Measurements from ENCODE around the gene GUCY1A1.
A peak's percentile ranks its signal among the peaks of the same experiment; 100 is the strongest.

GUCY1A1 gene

GRCh38 chr4:155734951-155735350, 68.3 kb downstream of the GUCY1A1 start:
- Histone ChIP-seq H3K4ac (ENCODE audit: low read depth, low read length) (no peak overlapping the region), H3K79me1 (ENCODE audit: low read length) (no peaks in the 10 kb centered on the region), H3K4me1 (ENCODE audit: control insufficient read depth, low read depth, low read length) (no peaks in the 10 kb centered on the region), H3K27ac (ENCODE audit: low read depth, low read length) (no peak overlapping the region), H3K56ac (ENCODE audit: low read length) (no peak overlapping the region), H4K8ac (ENCODE audit: low read depth, low read length) (no peak overlapping the region), H2AK5ac (ENCODE audit: low read length) (no peak overlapping the region), H3K36me3 (ENCODE audit: control insufficient read depth, insufficient read depth, low read length) (no peaks in the 10 kb centered on the region), H2BK120ac (ENCODE audit: low read depth, low read length) (no peak overlapping the region), H3K4me3 (ENCODE audit: low read length) (no peak overlapping the region), H3K79me2 (ENCODE audit: control insufficient read depth, insufficient read depth, low read length) (no peaks in the 10 kb centered on the region), H3K23ac (ENCODE audit: low read length) (no peak overlapping the region), H3K9ac (ENCODE audit: low read length) (no peak overlapping the region), H3K27me3 (ENCODE audit: insufficient read depth, low read length, poor library complexity) (no peaks in the 10 kb centered on the region), H2BK15ac (replicated peaks; ENCODE audit: low read depth) (no peak overlapping the region), H2BK5ac (ENCODE audit: low read length) (no peak overlapping the region), H3K4me2 (ENCODE audit: low read length) (no peak overlapping the region), H4K5ac (ENCODE audit: low read length) (no peak overlapping the region), H3K18ac (ENCODE audit: low read length) (no peak overlapping the region)
- DNase-seq: no peak
- no CpG with 5 or more reads among the region's 1 CpG for WGBS (ENCODE audit: extremely low coverage, insufficient coverage, low lambda C conversion rate)

GRCh38 chr4:155735496-155735895, 68.8 kb downstream of the GUCY1A1 start:
- no peak for DNase-seq

GRCh38 chr4:155738548-155738947, 71.9 kb downstream of the GUCY1A1 start:
- Histone ChIP-seq H3K4ac (ENCODE audit: low read depth, low read length) (no peak overlapping the region), H3K27ac (ENCODE audit: low read depth, low read length) (no peak overlapping the region), H3K9ac (ENCODE audit: low read length) (no peak overlapping the region), H2BK120ac (ENCODE audit: low read depth, low read length) (no peak overlapping the region), H3K18ac (ENCODE audit: low read length) (no peak overlapping the region), H3K36me3 (ENCODE audit: control insufficient read depth, insufficient read depth, low read length) (no peaks in the 10 kb centered on the region), H3K23ac (ENCODE audit: low read length) (no peak overlapping the region), H2AK5ac (ENCODE audit: low read length) (no peak overlapping the region), H3K79me2 (ENCODE audit: control insufficient read depth, insufficient read depth, low read length) (no peaks in the 10 kb centered on the region), H4K8ac (ENCODE audit: low read depth, low read length) (no peak overlapping the region), H3K27me3 (ENCODE audit: insufficient read depth, low read length, poor library complexity) (no peaks in the 10 kb centered on the region), H3K4me1 (ENCODE audit: control insufficient read depth, low read depth, low read length) (no peaks in the 10 kb centered on the region), H3K4me2 (ENCODE audit: low read length) (no peak overlapping the region), H2BK5ac (ENCODE audit: low read length) (no peak overlapping the region), H3K56ac (ENCODE audit: low read length) (no peak overlapping the region), H3K4me3 (ENCODE audit: low read length) (no peak overlapping the region), H4K5ac (ENCODE audit: low read length) (no peak overlapping the region), H2BK15ac (replicated peaks; ENCODE audit: low read depth) (no peak overlapping the region), H3K79me1 (ENCODE audit: low read length) (no peaks in the 10 kb centered on the region)
- WGBS (ENCODE audit: extremely low coverage, insufficient coverage, low lambda C conversion rate): no CpG with 5 or more reads among the region's 2 CpGs
- no peak for DNase-seq

More at GRCh38 chr4:155735496-155735895, 68.8 kb downstream of the GUCY1A1 start:
- Histone ChIP-seq H2AK5ac (ENCODE audit: low read length) (no peak overlapping the region), H2BK120ac (ENCODE audit: low read depth, low read length) (no peak overlapping the region), H4K8ac (ENCODE audit: low read depth, low read length) (no peak overlapping the region), H3K23ac (ENCODE audit: low read length) (no peak overlapping the region), H3K79me2 (ENCODE audit: control insufficient read depth, insufficient read depth, low read length) (no peaks in the 10 kb centered on the region), H3K4me3 (ENCODE audit: low read length) (no peak overlapping the region), H3K4ac (ENCODE audit: low read depth, low read length) (no peak overlapping the region), H4K5ac (ENCODE audit: low read length) (no peak overlapping the region), H2BK5ac (ENCODE audit: low read length) (no peak overlapping the region), H3K27ac (ENCODE audit: low read depth, low read length) (no peak overlapping the region), H3K56ac (ENCODE audit: low read length) (no peak overlapping the region), H3K36me3 (ENCODE audit: control insufficient read depth, insufficient read depth, low read length) (no peaks in the 10 kb centered on the region), H3K4me1 (ENCODE audit: control insufficient read depth, low read depth, low read length) (no peaks in the 10 kb centered on the region), H3K27me3 (ENCODE audit: insufficient read depth, low read length, poor library complexity) (no peaks in the 10 kb centered on the region), H3K9ac (ENCODE audit: low read length) (no peak overlapping the region), H3K79me1 (ENCODE audit: low read length) (no peaks in the 10 kb centered on the region), H3K4me2 (ENCODE audit: low read length) (no peak overlapping the region), H2BK15ac (replicated peaks; ENCODE audit: low read depth) (no peak overlapping the region), H3K18ac (ENCODE audit: low read length) (no peak overlapping the region)

GRCh38 chr4:155741546-155741945, 74.9 kb downstream of the GUCY1A1 start:
- no peaks in the 10 kb centered on the region for H3K79me1 ChIP-seq (ENCODE audit: low read length)
- no peak overlapping the region for H3K4ac ChIP-seq (ENCODE audit: low read depth, low read length)
- H4K5ac ChIP-seq (ENCODE audit: low read length): no peak overlapping the region
- no peak overlapping the region for H3K9ac ChIP-seq (ENCODE audit: low read length)
- no peaks in the 10 kb centered on the region for H3K79me2 ChIP-seq (ENCODE audit: control insufficient read depth, insufficient read depth, low read length)
- H2BK5ac ChIP-seq (ENCODE audit: low read length): no peak overlapping the region
- no peak for DNase-seq
- H3K23ac ChIP-seq (ENCODE audit: low read length): no peak overlapping the region
- H3K4me1 ChIP-seq (ENCODE audit: control insufficient read depth, low read depth, low read length): no peaks in the 10 kb centered on the region
- no CpG with 5 or more reads among the region's 1 CpG for WGBS (ENCODE audit: extremely low coverage, insufficient coverage, low lambda C conversion rate)
- no peaks in the 10 kb centered on the region for H3K27me3 ChIP-seq (ENCODE audit: insufficient read depth, low read length, poor library complexity)
- no peak overlapping the region for H3K4me3 ChIP-seq (ENCODE audit: low read length)
- no peak overlapping the region for H3K18ac ChIP-seq (ENCODE audit: low read length)
- H2BK120ac ChIP-seq (ENCODE audit: low read depth, low read length): no peak overlapping the region
- H3K27ac ChIP-seq (ENCODE audit: low read depth, low read length): no peak overlapping the region
- no peak overlapping the region for H3K56ac ChIP-seq (ENCODE audit: low read length)
- no peak overlapping the region for H3K4me2 ChIP-seq (ENCODE audit: low read length)
- H2AK5ac ChIP-seq (ENCODE audit: low read length): no peak overlapping the region
- no peak overlapping the region for H2BK15ac ChIP-seq (replicated peaks; ENCODE audit: low read depth)
- H4K8ac ChIP-seq (ENCODE audit: low read depth, low read length): no peak overlapping the region
- no peaks in the 10 kb centered on the region for H3K36me3 ChIP-seq (ENCODE audit: control insufficient read depth, insufficient read depth, low read length)

GRCh38 chr4:155742310-155743015, 75.8 kb downstream of the GUCY1A1 start:
- H4K5ac ChIP-seq (ENCODE audit: low read length): no peak overlapping the region
- no peak overlapping the region for H2BK120ac ChIP-seq (ENCODE audit: low read depth, low read length)
- H3K18ac ChIP-seq (ENCODE audit: low read length): no peak overlapping the region
- no peak overlapping the region for H2AK5ac ChIP-seq (ENCODE audit: low read length)
- no peak overlapping the region for H2BK15ac ChIP-seq (replicated peaks; ENCODE audit: low read depth)
- H3K4me2 ChIP-seq (ENCODE audit: low read length): no peak overlapping the region
- no peaks in the 10 kb centered on the region for H3K27me3 ChIP-seq (ENCODE audit: insufficient read depth, low read length, poor library complexity)
- no peak overlapping the region for H3K4ac ChIP-seq (ENCODE audit: low read depth, low read length)
- WGBS (ENCODE audit: extremely low coverage, insufficient coverage, low lambda C conversion rate): no CpG with 5 or more reads among the region's 3 CpGs
- no peak overlapping the region for H3K9ac ChIP-seq (ENCODE audit: low read length)
- H3K79me1 ChIP-seq (ENCODE audit: low read length): no peaks in the 10 kb centered on the region
- no peak overlapping the region for H3K4me3 ChIP-seq (ENCODE audit: low read length)
- no peak overlapping the region for H4K8ac ChIP-seq (ENCODE audit: low read depth, low read length)
- H3K79me2 ChIP-seq (ENCODE audit: control insufficient read depth, insufficient read depth, low read length): no peaks in the 10 kb centered on the region
- H3K56ac ChIP-seq (ENCODE audit: low read length): no peak overlapping the region
- no peak overlapping the region for H3K27ac ChIP-seq (ENCODE audit: low read depth, low read length)
- no peak overlapping the region for H2BK5ac ChIP-seq (ENCODE audit: low read length)
- DNase-seq: peak; percentile 18
- H3K36me3 ChIP-seq (ENCODE audit: control insufficient read depth, insufficient read depth, low read length): no peaks in the 10 kb centered on the region
- H3K4me1 ChIP-seq (ENCODE audit: control insufficient read depth, low read depth, low read length): no peaks in the 10 kb centered on the region
- H3K23ac ChIP-seq (ENCODE audit: low read length): no peak overlapping the region

- Histone ChIP-seq H3K4me1 (ENCODE audit: control insufficient read depth, low read depth, low read length) (peaks cover 3% of the 10 kb centered on the region), H3K56ac (ENCODE audit: low read length) (no peak overlapping the region), H3K23ac (ENCODE audit: low read length) (no peak overlapping the region), H2BK120ac (ENCODE audit: low read depth, low read length) (no peak overlapping the region), H3K18ac (ENCODE audit: low read length) (no peak overlapping the region), H4K8ac (ENCODE audit: low read depth, low read length) (no peak overlapping the region), H3K79me1 (ENCODE audit: low read length) (no peaks in the 10 kb centered on the region), H3K27ac (ENCODE audit: low read depth, low read length) (no peak overlapping the region), H3K4ac (ENCODE audit: low read depth, low read length) (no peak overlapping the region), H3K4me3 (ENCODE audit: low read length) (no peak overlapping the region), H3K27me3 (ENCODE audit: insufficient read depth, low read length, poor library complexity) (no peaks in the 10 kb centered on the region), H3K79me2 (ENCODE audit: control insufficient read depth, insufficient read depth, low read length) (no peaks in the 10 kb centered on the region), H3K4me2 (ENCODE audit: low read length) (no peak overlapping the region), H3K9ac (ENCODE audit: low read length) (no peak overlapping the region), H2BK5ac (ENCODE audit: low read length) (no peak overlapping the region), H2BK15ac (replicated peaks; ENCODE audit: low read depth) (no peak overlapping the region), H3K36me3 (ENCODE audit: control insufficient read depth, insufficient read depth, low read length) (no peaks in the 10 kb centered on the region), H4K5ac (ENCODE audit: low read length) (no peak overlapping the region), H2AK5ac (ENCODE audit: low read length) (no peak overlapping the region)
- WGBS (ENCODE audit: extremely low coverage, insufficient coverage, low lambda C conversion rate): no CpG with 5 or more reads among the region's 5 CpGs
- DNase-seq: no peak
Observed at GRCh38 chr4:155745984-155746383, 79.3 kb downstream of the GUCY1A1 start.
